ENCODE results near the gene CGB1.
A peak's percentile ranks its signal among the peaks of the same experiment; 100 is the strongest.
"Not testable (repeated sequence)": the region's sequence is repeated elsewhere in the genome, so short reads cannot be mapped to it uniquely, and the experiment has no call there.

The CGB1 gene

DNA sequence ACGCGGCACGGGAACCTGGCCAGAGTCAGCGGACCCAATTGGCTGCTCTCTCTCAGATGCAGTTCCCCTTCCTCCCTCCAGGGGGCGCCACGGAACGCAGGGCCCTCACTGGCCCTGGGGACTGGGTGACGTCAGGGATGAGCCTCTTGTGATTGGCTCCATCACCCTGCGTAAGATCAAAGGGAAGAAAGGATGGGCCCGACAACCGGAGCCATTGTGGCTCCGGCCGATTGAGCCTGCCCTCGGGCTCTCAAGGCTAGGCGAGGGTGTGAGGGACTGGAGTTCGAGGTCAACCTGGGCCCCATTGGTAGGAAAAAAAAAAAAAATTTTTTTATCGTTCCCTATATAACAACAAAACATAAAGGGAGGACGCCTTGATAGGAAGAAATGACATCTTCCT lies at the start of gene CGB1:
TSS of gene CGB1 (minus strand) at position 81 of the 400 bp plus-strand sequence. CDS start 184 bp downstream, outside the sequence.
- DNase-seq (ENCODE audit: low read depth in 2 of 2) = not testable (repeated sequence)

- DNase-seq (ENCODE audit: low read depth in 2 of 2) = no peak
Observed at GRCh38 chr19:49086296-49086695, 49.6 kb upstream of the CGB1 start.

GRCh38 chr19:49085868-49086232 lies 49.2 kb upstream of the CGB1 start:
- DNase-seq (ENCODE audit: low read depth in 2 of 2) = no peak

- peak; percentile 99 for DNase-seq (ENCODE audit: low read depth in 2 of 2)
Observed at GRCh38 chr19:49085020-49085867, 48.5 kb upstream of the CGB1 start, which contains the start of gene SNRNP70. SNRNP70 (plus strand) TSS chr19:49085451; CDS start chr19:49086415, 964 bp downstream.

GRCh38 chr19:49084206-49085019 lies 47.7 kb upstream of the CGB1 start:
- DNase-seq (ENCODE audit: low read depth in 2 of 2) = no peak

GRCh38 chr19:49081273-49081672 lies 44.6 kb upstream of the CGB1 start:
- no peak for DNase-seq (ENCODE audit: low read depth in 2 of 2)

DNA sequence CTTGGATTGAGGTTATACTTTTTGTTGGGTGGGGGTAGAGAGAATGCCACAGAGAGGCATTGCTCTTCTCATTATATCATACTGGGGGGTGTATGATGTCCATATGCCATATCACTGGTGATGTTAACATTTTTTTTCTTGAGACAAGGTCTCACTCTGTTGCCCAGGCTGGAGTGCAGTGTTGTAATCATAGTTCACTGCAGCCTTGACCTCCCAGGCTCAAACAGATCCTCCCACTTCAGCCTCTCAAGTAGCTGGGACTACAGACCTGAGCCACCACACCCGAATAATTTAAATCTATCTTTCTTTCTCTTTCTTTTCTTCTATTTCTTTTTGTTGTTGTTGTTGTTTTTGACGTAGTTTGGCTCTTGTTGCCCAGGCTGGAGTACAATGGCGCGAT lies 43.7 kb upstream of the CGB1 start:
- DNase-seq (ENCODE audit: low read depth in 2 of 2) = no peak

GRCh38 chr19:49074869-49075268 lies 38.2 kb upstream of the CGB1 start:
- DNase-seq (ENCODE audit: low read depth in 2 of 2) = not testable (repeated sequence)

GRCh38 chr19:49073514-49074378 lies 37.1 kb upstream of the CGB1 start:
- DNase-seq (ENCODE audit: low read depth in 2 of 2) = no peak

DNA sequence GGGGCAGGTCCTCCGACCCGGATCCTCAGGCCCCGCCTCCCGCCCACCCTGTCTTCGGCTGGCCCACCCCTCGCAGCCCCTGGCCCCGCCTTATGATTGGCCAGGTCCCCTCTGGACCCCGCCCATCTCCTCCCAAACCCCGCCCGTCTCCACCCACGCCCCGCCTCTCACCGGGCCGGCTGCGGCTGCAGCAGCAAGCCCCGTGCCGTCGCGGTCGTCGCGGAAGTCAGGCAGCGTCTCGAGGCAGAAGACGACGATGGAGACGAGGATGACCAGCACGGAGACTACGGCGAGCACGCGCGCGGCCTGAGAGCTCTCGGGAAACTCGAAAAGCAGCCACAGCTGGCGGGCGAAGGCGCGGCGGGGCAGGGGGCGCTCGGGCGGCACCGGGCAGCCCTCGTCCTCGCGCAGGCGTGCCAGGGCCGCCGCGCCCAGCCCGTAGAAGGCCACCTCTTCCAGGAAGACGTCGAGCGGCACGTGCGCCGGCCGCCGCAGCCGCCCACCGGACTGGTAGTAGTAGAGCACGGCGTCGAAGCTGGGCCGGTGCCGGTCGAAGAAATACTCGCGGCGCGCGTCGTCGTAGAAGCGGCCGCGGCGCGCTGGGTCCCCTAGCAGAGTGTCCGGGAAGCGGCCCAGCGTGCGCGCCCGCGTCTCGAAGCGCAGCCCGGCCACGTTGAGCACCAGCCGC lies 35.3 kb upstream of the CGB1 start:
- DNase-seq (ENCODE audit: low read depth in 2 of 2) = no peak

GRCh38 chr19:49070416-49070815 lies 33.7 kb upstream of the CGB1 start:
- no peak for DNase-seq (ENCODE audit: low read depth in 2 of 2)

DNA sequence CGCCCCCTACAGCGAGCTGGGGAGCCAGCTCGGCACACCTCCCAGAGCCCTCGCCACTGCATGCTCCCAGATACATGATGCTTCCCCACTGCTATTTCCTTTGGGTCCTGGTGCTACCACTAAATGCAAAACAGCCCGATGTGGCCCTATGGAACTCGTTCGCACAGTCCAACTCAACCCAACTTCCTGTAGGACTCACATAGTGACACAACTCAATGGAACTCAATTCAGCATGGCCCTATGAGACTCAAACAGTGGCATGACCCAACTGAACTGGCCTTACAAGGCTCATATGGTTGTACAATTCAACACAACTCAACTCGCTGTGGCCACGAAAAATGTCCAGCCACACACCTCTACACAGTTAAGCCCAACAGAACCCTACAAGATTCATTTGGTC lies 32.3 kb upstream of the CGB1 start:
- no peak for DNase-seq (ENCODE audit: low read depth in 2 of 2)

DNA sequence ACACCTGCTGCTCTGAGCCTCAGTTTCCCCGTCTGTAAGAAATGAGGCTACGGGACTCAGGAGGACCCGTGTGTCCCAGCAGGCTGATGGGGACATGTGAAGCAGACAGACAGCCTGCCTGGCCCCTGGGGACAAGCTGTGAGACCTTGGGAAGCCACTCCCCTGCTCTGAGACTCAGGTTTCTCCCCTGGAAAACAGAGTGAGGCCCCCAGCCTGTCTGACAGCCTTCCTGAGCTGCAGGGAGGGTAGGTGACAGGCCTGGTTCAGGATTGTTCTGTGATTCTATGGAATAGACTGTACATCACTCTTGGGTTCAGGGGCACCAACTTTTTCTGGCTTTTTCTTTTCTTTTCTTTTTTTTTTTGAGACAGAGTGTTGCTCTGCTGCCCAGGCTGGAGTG lies 30.9 kb upstream of the CGB1 start:
- no peak for DNase-seq (ENCODE audit: low read depth in 2 of 2)

- DNase-seq (ENCODE audit: low read depth in 2 of 2) = no peak
Observed at GRCh38 chr19:49065905-49066512, 29.3 kb upstream of the CGB1 start.

- no peak for DNase-seq (ENCODE audit: low read depth in 2 of 2)
Observed at GRCh38 chr19:49064768-49065611, 28.3 kb upstream of the CGB1 start, which contains the start of gene NTF4. NTF4 (minus strand) TSS chr19:49064818; CDS start chr19:49061997, 2,821 bp downstream.

GRCh38 chr19:49064029-49064629 lies 27.4 kb upstream of the CGB1 start:
- DNase-seq (ENCODE audit: low read depth in 2 of 2) = no peak

- DNase-seq (ENCODE audit: low read depth in 2 of 2) = no peak
Observed at GRCh38 chr19:49061445-49061844, 24.8 kb upstream of the CGB1 start.

GRCh38 chr19:49061000-49061399 lies 24.3 kb upstream of the CGB1 start:
- no peak for DNase-seq (ENCODE audit: low read depth in 2 of 2)

GRCh38 chr19:49059053-49059452 lies 22.4 kb upstream of the CGB1 start:
- no peak for DNase-seq (ENCODE audit: low read depth in 2 of 2)

Measured in fibroblast of skin of left biceps (primary cell).